Neural crest cell (in vitro differentiated cells): ENCODE results near the gene SHROOM2. TPM values are rescaled to one million over a fixed set of nuclear protein-coding genes. Genes with fewer than 3 reads are reported as not detected.

Experiments
- DNase-seq: peaks from one replicate; pipeline ENCODE4 v3.0.0; 2021; ENCODE audit warnings: low read depth, mixed read lengths, low spot score
- H3K27ac Mint-ChIP-seq: one replicate; pipeline ENCODE4 v1.8.0; 2021; ENCODE audit warnings: mild to moderate bottlenecking, mixed read lengths; ENCODE audit not compliant: unreplicated experiment
- H3K27me3 Mint-ChIP-seq: 2 replicates; pipeline ENCODE4 v1.8.0; 2021; ENCODE audit warnings: low read depth, mild to moderate bottlenecking, mixed read lengths
- H3K36me3 Mint-ChIP-seq: 2 replicates; pipeline ENCODE4 v1.8.0; 2021; ENCODE audit warnings: low read depth, mild to moderate bottlenecking, mixed read lengths
- H3K4me1 Mint-ChIP-seq: 2 replicates; pipeline ENCODE4 v1.8.0; 2021; ENCODE audit warnings: mixed read lengths
- H3K4me3 Mint-ChIP-seq: one replicate; pipeline ENCODE4 v1.8.0; 2021; ENCODE audit warnings: mild to moderate bottlenecking, mixed read lengths
- H3K9me3 Mint-ChIP-seq: 2 replicates; pipeline ENCODE4 v1.8.0; 2021; ENCODE audit warnings: mixed read lengths
- CTCF ChIP-seq: fragments of 200-600 bp; sonication (generic); conservative IDR thresholded peaks from 2 replicates; pipeline ENCODE4 v1.5.0; 2021; ENCODE audit warnings: antibody characterized with exemption, mild to moderate bottlenecking
- total RNA-seq: library from RNA; stranded (reverse); gene quantifications from 2 replicates; pipeline ENCODE4 v1.2.1, GENCODE V29; 2021

The SHROOM2 gene
- total RNA-seq, 1 donor from 2014 or later, result 11.1 TPM

DNA sequence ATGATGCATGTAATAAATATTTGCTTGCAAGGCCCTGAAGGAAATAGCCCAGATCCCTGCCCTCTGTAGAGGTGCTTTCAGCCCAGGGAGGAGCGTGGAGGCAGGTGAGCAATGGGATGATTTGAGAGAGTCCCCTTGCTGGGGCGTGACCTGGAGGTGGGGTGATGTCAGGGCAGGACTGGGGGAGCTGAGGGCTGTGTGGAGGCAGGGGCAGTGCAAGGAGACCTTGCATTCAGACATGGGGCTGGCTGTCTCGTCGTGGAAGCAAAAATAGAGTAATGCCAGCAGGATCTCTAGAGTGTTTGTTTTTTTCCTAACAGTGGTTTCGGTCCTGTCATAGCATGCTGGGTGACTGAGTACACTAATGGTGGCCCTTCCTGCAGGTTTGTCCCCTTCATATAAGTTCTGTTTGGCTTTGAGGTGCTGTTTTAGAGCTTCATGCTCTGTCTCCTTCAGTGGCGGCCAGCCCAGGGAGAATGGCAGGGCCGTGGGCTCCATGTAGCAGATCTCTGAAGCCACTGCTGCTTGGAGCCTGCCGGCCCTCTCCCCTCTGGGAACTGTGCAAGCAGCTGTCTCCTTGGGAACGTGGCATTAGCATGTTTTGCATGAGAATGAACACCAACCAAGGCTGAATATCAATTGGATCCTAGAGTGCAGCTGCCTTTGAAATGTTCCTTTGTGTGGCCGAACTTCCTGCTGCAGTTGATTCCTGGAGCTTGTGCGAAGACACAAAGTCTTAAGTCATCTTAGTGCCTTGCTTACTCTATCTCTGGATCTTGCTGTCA lies 141.7 kb downstream of the SHROOM2 start:
- peak overlapping the region; percentile 96 for H3K27ac Mint-ChIP-seq
- peaks cover 7% of the 10 kb centered on the region for H3K9me3 Mint-ChIP-seq
- peaks cover 12% of the 10 kb centered on the region for H3K36me3 Mint-ChIP-seq
- no peaks in the 10 kb centered on the region for H3K27me3 Mint-ChIP-seq
- peak; percentile 13 for DNase-seq
- H3K4me3 Mint-ChIP-seq, result peak overlapping the region; percentile 73
- TF ChIP-seq CTCF, result no peak
- peaks cover 42% of the 10 kb centered on the region for H3K4me1 Mint-ChIP-seq

DNA sequence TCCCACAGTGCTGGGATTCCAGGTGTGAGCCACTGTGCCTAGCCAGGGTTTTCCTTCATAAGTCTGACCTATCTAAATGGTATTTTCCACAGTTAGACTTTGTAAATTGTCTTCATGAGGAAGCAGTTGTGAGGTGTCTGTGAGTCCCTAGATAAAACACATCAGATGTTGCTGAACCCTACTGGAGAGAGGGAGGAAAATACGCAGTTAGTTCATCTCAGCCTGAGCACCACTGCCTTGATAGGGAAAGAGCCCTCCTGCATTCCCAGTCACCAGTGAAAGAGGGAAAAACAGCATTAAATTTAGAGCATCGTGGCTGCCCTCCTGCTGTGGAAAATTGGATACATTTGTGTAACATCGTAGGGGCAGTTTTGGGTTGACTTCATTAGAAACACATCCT lies 149.2 kb downstream of the SHROOM2 start:
- Mint-ChIP-seq H3K4me1 (peaks cover 10% of the 10 kb centered on the region), H3K36me3 (peaks cover 14% of the 10 kb centered on the region), H3K27ac (no peak overlapping the region), H3K27me3 (no peaks in the 10 kb centered on the region), H3K4me3 (no peak overlapping the region), H3K9me3 (no peaks in the 10 kb centered on the region)
- TF ChIP-seq CTCF, result no peak
- no peak for DNase-seq

GRCh38 chrX:9937761-9938160 lies 151.5 kb downstream of the SHROOM2 start:
- Mint-ChIP-seq H3K36me3 (peaks cover 11% of the 10 kb centered on the region), H3K4me1 (peaks cover 14% of the 10 kb centered on the region), H3K27me3 (no peaks in the 10 kb centered on the region), H3K4me3 (no peak overlapping the region), H3K27ac (no peak overlapping the region), H3K9me3 (no peaks in the 10 kb centered on the region)
- no peak for TF ChIP-seq CTCF
- DNase-seq, result no peak

DNA sequence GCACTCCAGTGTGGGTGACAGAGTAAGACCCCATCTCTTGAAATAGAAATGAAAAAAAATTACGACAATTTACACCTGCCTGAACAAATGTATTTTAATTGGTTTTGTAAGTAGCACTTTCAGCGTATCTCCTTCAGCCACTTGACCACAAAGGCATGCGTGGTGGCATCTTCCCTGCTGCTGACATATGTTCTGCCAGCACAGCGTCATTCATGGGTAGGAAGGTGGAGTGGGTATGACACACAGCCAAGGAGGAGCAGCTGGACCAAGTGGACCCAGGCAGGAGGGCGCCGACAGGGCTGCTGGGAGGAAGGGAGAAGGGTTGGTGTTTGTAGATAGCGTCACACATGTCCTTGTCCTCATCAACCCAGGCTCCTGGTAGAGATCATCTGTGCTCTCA lies 152.3 kb downstream of the SHROOM2 start:
- Mint-ChIP-seq H3K27me3 (no peaks in the 10 kb centered on the region), H3K4me1 (peaks cover 11% of the 10 kb centered on the region), H3K4me3 (no peak overlapping the region), H3K9me3 (no peaks in the 10 kb centered on the region), H3K36me3 (peaks cover 9% of the 10 kb centered on the region), H3K27ac (no peak overlapping the region)
- no peak for DNase-seq
- no peak for TF ChIP-seq CTCF

DNA sequence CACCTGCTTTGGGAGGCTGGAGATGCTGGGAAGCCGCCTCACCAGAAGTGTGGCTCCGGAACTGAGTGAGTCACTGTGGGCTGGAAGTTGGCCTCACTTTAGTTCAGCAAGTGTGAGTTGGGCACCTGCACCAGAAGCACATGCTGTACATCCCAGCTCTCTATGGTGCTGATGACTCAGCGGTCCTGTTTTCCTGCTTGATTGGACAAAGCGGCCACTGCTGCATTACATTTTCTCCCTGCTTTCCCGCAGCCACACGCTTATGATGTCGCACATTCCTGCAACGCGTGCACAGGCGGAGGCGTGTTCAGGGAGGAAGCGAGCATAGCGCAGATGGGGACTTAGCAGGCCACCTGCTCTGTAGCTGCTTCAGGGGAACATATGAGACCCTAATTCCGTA lies 154.2 kb downstream of the SHROOM2 start:
- Mint-ChIP-seq H3K4me1 (peaks cover 3% of the 10 kb centered on the region), H3K36me3 (peaks cover 11% of the 10 kb centered on the region)
- no peak for TF ChIP-seq CTCF

More for the DNA sequence above, 154.2 kb downstream of the SHROOM2 start:
- Mint-ChIP-seq H3K27me3 (no peaks in the 10 kb centered on the region), H3K4me3 (no peak overlapping the region), H3K27ac (no peak overlapping the region), H3K9me3 (no peaks in the 10 kb centered on the region)
- no peak for DNase-seq
